ENCODE data around the gene APBA2.

Gene APBA2

GRCh38 chr15:29141308-29142128, 255.7 kb downstream of the APBA2 start:
- TF ChIP-seq CTCF (conservative IDR thresholded peaks at IDR 0.05; ENCODE audit: low read length) = no peak
- no peak overlapping the region for H3K9ac ChIP-seq (ENCODE audit: low read depth, low read length, poor library complexity, severe bottlenecking)
- H3K27me3 ChIP-seq (ENCODE audit: insufficient read depth, low read length, poor library complexity, severe bottlenecking) = no peaks in the 10 kb centered on the region
- H3F3A ChIP-seq (ENCODE audit: low read depth) = no peaks in the 10 kb centered on the region
- no peaks in the 10 kb centered on the region for H3K36me3 ChIP-seq (ENCODE audit: insufficient read depth, low read length)
- H3K4me1 ChIP-seq (ENCODE audit: insufficient read depth, low read length, poor library complexity, severe bottlenecking) = peaks cover 3% of the 10 kb centered on the region
- no peaks in the 10 kb centered on the region for H3K9me3 ChIP-seq (ENCODE audit: insufficient read depth, low read depth, low read length)
- H3K9me2 ChIP-seq (replicated peaks; ENCODE audit: low read depth, low read length) = no peaks in the 10 kb centered on the region
- H3K4me3 ChIP-seq (ENCODE audit: low read length, poor library complexity, severe bottlenecking) = no peak overlapping the region
- H4K20me1 ChIP-seq (ENCODE audit: insufficient read depth, low read length, poor library complexity, severe bottlenecking) = no peaks in the 10 kb centered on the region
- no peak overlapping the region for H3K4me2 ChIP-seq (ENCODE audit: low read depth, low read length, poor library complexity, severe bottlenecking)
- no peak overlapping the region for H2AFZ ChIP-seq (ENCODE audit: low read length)
- no peaks in the 10 kb centered on the region for H3K79me2 ChIP-seq (ENCODE audit: insufficient read depth, low read length)

- Histone ChIP-seq H3K9me3 (ENCODE audit: insufficient read depth, low read depth, low read length) (no peaks in the 10 kb centered on the region), H3K9ac (ENCODE audit: low read depth, low read length, poor library complexity, severe bottlenecking) (no peak overlapping the region), H2AFZ (ENCODE audit: low read length) (no peak overlapping the region), H3K27me3 (ENCODE audit: insufficient read depth, low read length, poor library complexity, severe bottlenecking) (no peaks in the 10 kb centered on the region), H3F3A (ENCODE audit: low read depth) (no peaks in the 10 kb centered on the region), H3K4me1 (ENCODE audit: insufficient read depth, low read length, poor library complexity, severe bottlenecking) (peaks cover 3% of the 10 kb centered on the region), H4K20me1 (ENCODE audit: insufficient read depth, low read length, poor library complexity, severe bottlenecking) (no peaks in the 10 kb centered on the region), H3K4me3 (ENCODE audit: low read length, poor library complexity, severe bottlenecking) (no peak overlapping the region), H3K4me2 (ENCODE audit: low read depth, low read length, poor library complexity, severe bottlenecking) (no peak overlapping the region), H3K79me2 (ENCODE audit: insufficient read depth, low read length) (no peaks in the 10 kb centered on the region), H3K36me3 (ENCODE audit: insufficient read depth, low read length) (no peaks in the 10 kb centered on the region), H3K9me2 (replicated peaks; ENCODE audit: low read depth, low read length) (no peaks in the 10 kb centered on the region)
- TF ChIP-seq EZH2phosphoT487 (IDR thresholded peaks at IDR 0.05; ENCODE audit: borderline replicate concordance) (no peak), CTCF (conservative IDR thresholded peaks at IDR 0.05; ENCODE audit: low read length) (no peak)
Observed at GRCh38 chr15:29142129-29142747, 256.5 kb downstream of the APBA2 start.

GRCh38 chr15:29143293-29143692, 257.5 kb downstream of the APBA2 start:
- H4K20me1 ChIP-seq (ENCODE audit: insufficient read depth, low read length, poor library complexity, severe bottlenecking) = no peaks in the 10 kb centered on the region
- H3K4me1 ChIP-seq (ENCODE audit: insufficient read depth, low read length, poor library complexity, severe bottlenecking) = peaks cover 12% of the 10 kb centered on the region
- H2AFZ ChIP-seq (ENCODE audit: low read length) = no peak overlapping the region
- H3K9me3 ChIP-seq (ENCODE audit: insufficient read depth, low read depth, low read length) = no peaks in the 10 kb centered on the region
- H3K9me2 ChIP-seq (replicated peaks; ENCODE audit: low read depth, low read length) = no peaks in the 10 kb centered on the region
- H3K4me2 ChIP-seq (ENCODE audit: low read depth, low read length, poor library complexity, severe bottlenecking) = no peak overlapping the region
- H3K4me3 ChIP-seq (ENCODE audit: low read length, poor library complexity, severe bottlenecking) = no peak overlapping the region
- no peaks in the 10 kb centered on the region for H3K27me3 ChIP-seq (ENCODE audit: insufficient read depth, low read length, poor library complexity, severe bottlenecking)
- no peaks in the 10 kb centered on the region for H3K79me2 ChIP-seq (ENCODE audit: insufficient read depth, low read length)
- no peak for TF ChIP-seq CTCF (conservative IDR thresholded peaks at IDR 0.05; ENCODE audit: low read length)
- no peak for TF ChIP-seq EZH2phosphoT487 (IDR thresholded peaks at IDR 0.05; ENCODE audit: borderline replicate concordance)
- no peaks in the 10 kb centered on the region; the same call in 1 of the 2 replicates for H3F3A ChIP-seq (ENCODE audit: low read depth)
- no peak overlapping the region for H3K9ac ChIP-seq (ENCODE audit: low read depth, low read length, poor library complexity, severe bottlenecking)
- no peaks in the 10 kb centered on the region for H3K36me3 ChIP-seq (ENCODE audit: insufficient read depth, low read length)
